ES-I3 (cell line): Measurements from ENCODE around the gene CD276.
A peak's percentile ranks its signal among the peaks of the same experiment; 100 is the strongest.

ENCODE experiments used
- H3K36me3 ChIP-seq: 2 replicates; pipeline ENCODE4 v1.6.1; 2013; ENCODE audit warnings: mild to moderate bottlenecking, low read length, control low read depth, moderate library complexity; ENCODE audit not compliant: insufficient read depth
- H3K4me1 ChIP-seq: 2 replicates; pipeline ENCODE4 v1.6.1; 2013; ENCODE audit warnings: mild to moderate bottlenecking, control low read depth, low read length; ENCODE audit not compliant: insufficient read depth
- H3K9ac ChIP-seq: 2 replicates; pipeline ENCODE4 v1.6.1; 2013; ENCODE audit warnings: low read depth, mild to moderate bottlenecking, low read length, moderate library complexity
- H3K9me3 ChIP-seq: 2 replicates; pipeline ENCODE4 v1.6.1; 2013; ENCODE audit warnings: mild to moderate bottlenecking, low read length, moderate library complexity; ENCODE audit not compliant: control insufficient read depth, insufficient read depth

The CD276 gene

DNA sequence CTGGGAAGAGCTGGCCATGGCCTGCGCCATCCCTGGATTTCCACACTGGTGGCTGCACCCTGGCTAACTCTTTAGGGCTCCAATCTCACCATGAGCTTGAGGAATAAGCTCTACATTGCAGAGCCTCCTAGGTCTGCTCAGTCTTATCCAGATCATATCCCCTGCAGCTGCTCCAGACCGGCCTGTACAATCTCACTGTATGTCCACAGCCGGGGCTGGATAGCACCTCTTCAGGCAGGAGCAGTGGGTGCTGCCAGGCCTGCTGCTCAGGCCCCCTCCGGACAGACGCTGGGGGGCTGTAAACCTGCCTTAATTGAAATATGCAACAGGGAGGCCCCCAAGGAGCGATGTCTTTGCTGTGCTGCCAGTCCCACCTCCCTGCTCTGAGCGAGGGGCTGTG lies 53.4 kb downstream of the CD276 start:
- Histone ChIP-seq H3K9ac (no peak overlapping the region), H3K36me3 (no peaks in the 10 kb centered on the region), H3K9me3 (no peaks in the 10 kb centered on the region), H3K4me1 (peaks cover under 1% of the 10 kb centered on the region; the same call in 1 of the 2 replicates)

DNA sequence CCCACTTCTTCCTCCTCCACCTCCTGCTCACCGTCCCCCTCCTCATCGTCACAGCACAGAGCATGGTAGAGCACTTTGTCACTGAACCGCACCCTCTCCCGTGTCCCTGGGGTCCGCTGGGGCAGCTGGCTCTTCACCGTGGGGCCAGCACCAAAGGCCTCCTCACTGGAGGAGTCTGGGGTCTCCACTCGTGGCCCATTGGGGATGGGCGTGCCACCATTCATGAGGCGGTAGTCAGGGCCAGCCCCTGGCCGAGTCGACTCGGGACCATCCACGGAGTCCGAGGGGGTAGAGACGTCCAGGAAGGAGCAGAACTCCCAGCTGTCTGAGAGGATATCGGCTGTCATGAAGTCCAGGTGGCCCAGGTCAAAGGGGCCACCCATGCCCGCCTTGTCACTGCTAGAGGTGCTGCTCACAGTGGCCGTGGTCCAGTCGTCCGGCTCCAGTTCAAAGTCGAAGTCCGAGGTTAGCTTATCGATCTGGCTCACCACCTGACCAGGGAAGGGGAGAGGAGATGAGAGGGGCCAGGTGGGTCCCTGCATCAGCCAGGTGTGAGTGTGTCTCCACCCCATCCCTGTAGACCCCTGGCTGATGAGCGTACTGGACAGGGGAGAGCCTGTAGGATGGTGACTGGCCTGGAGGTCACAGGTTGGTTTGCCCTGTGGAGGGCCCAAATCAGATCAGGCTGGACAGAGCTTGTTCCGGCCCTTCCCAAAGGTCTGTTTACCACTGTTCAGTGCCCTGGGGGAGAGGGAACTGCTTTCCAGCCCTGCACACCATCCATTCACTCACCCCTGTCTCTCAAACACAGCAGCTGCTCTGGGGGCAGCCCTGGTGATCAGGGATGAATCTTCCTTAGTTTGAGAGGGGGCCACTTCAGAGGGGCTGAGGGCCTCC lies 56.2 kb downstream of the CD276 start:
- Histone ChIP-seq H3K9ac (no peak overlapping the region), H3K9me3 (no peaks in the 10 kb centered on the region), H3K36me3 (no peaks in the 10 kb centered on the region)

DNA sequence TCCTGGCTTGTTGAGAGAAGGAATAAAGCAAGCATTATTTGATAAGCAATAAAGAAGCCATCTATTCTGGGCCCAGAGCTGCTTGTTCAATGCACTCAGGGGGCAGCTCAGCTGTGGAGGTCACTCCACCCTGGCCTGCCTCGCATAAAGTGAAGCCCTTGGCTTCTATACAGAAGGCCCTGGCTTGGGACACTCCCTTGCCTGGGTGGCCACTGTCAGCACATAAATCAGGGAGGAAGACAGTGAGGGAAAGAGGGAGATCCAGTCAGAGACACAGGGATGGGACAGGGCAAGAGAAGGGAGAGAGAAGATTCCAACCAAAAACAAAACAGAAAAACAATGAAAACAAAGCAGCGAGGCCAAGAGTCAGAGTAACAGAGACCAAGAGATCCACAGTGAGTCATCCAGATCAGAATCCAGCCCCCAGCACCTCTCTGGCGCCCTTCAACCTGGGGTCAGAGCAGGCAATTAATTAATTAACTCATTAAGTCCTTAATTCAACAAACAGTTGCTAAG lies 57.2 kb downstream of the CD276 start:
- Histone ChIP-seq H3K9me3 (no peaks in the 10 kb centered on the region), H3K4me1 (peaks cover 28% of the 10 kb centered on the region), H3K36me3 (no peaks in the 10 kb centered on the region), H3K9ac (no peak overlapping the region)

More for the DNA sequence above, 56.2 kb downstream of the CD276 start:
- peaks cover 26% of the 10 kb centered on the region for H3K4me1 ChIP-seq

DNA sequence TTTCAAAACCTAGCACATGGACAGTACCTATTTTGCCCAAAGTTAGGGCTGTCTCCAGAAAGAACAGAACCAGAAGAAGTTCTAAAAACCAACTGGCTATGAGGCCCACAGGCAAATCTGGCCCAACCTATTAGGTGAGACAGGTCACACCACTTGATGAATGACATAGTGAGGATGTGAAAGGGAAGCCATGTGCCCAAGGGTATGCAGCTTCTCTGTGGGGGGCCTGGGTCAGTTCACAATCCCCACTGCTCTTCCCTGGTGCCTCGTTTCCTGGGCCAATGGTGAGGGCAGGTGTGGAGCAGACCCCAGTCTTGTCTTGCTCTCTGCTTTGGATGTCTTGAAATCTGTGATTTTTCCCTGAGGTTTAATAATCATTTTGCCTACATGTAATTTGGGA lies 60.1 kb downstream of the CD276 start:
- no peaks in the 10 kb centered on the region for H3K9me3 ChIP-seq
- H3K9ac ChIP-seq = no peak overlapping the region
- no peaks in the 10 kb centered on the region for H3K36me3 ChIP-seq
- peaks cover 37% of the 10 kb centered on the region for H3K4me1 ChIP-seq

DNA sequence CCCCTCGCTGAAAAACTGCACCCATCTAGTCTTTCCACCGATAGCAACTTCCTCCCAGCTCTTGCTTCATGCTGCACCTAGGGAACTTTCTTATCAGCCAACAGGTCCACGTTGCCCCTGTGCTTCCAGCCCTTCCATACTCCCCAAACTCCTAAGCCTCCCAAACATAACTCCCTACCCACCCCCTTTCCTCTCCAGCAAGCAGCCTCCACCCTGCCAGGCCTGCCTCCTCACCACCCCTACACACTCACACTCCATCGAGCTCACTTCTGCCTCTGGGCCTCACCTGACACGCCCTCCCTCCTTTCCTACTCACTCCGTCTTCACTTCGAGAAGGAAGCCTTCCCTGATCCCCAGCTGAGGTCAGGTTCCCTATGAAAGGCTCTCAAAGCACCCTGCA lies 60.9 kb downstream of the CD276 start:
- Histone ChIP-seq H3K36me3 (no peaks in the 10 kb centered on the region), H3K9ac (no peak overlapping the region), H3K4me1 (peaks cover 37% of the 10 kb centered on the region), H3K9me3 (no peaks in the 10 kb centered on the region)

DNA sequence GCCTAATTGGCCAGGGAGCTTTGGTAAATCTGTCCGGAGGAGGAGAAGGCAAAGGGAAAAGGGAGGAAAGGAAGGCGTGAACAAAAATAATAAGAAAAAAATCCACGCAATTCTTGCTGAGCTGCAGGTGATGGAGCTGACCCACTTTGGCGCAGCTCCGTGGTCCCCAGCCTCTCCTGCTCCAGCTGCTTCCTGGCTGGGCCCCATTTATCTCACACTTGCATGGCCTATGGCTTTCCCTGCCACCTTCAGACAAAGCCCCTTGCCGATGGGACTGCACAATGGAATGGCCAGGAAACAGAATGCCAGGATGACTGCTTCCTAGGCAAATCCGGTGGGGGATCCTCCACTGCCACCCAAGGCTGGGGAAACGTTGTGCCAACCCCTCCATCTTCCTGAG lies 62.1 kb downstream of the CD276 start:
- Histone ChIP-seq H3K4me1 (peaks cover 37% of the 10 kb centered on the region), H3K9ac (no peak overlapping the region), H3K36me3 (no peaks in the 10 kb centered on the region), H3K9me3 (no peaks in the 10 kb centered on the region)

DNA sequence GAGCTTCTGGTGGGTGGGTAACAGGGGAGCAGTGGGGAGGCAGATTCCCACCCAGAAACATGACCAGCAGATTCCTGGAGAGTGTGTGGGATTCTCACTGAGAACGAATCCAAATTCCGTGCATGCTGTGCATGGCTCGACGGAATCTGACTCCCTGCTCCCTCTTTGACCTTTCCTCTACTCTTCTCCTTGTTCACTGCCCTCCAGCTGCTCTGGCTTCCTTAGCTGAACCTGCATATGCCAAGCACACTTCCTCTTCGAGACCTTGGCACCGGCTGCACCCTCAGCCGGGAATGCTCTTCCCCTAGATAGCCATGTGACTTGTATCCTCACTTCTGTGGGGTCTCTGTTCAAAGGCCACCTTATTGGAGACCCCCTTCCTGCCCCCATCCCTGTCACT lies 62.7 kb downstream of the CD276 start:
- H3K9ac ChIP-seq = no peak overlapping the region
- H3K4me1 ChIP-seq = peaks cover 37% of the 10 kb centered on the region
- H3K9me3 ChIP-seq = no peaks in the 10 kb centered on the region
- no peaks in the 10 kb centered on the region for H3K36me3 ChIP-seq

DNA sequence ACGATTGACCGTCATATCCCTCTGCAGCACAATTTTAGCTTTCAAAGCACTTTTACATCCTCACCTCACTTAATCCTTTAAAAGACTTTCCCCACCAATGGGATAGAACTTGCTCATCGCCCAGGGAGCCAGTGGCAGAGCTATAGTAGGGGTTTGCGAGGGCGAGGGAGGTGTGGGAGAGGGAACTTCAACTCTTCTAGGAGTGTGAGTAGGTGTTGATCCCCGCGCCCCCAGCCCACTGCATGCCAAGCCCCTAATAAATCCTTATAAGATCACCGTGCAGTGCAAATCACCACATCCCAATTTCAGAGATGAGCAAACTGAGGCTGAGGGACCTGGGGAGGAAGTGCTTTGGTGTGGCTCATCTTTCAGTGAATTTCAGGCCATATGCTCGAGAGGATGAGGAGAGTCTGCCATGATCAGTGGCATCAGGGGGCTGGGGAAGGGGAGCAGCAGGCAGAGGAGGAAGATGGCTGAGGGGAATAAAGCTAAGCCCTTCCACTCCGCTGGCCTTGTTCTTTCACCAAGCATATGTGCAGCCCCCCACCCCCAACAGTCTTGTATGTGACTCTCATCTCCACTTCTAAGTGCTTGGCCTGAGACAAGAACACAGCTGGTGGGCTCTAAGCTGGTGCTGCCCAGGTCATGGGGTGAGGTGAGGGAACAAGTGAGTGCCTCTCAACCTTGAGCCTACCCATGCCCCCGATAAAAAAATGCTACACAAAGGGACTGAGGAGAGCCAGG lies 63.8 kb downstream of the CD276 start:
- H3K9ac ChIP-seq = no peak overlapping the region
- no peaks in the 10 kb centered on the region for H3K9me3 ChIP-seq
- H3K36me3 ChIP-seq = no peaks in the 10 kb centered on the region
- peaks cover 31% of the 10 kb centered on the region for H3K4me1 ChIP-seq

DNA sequence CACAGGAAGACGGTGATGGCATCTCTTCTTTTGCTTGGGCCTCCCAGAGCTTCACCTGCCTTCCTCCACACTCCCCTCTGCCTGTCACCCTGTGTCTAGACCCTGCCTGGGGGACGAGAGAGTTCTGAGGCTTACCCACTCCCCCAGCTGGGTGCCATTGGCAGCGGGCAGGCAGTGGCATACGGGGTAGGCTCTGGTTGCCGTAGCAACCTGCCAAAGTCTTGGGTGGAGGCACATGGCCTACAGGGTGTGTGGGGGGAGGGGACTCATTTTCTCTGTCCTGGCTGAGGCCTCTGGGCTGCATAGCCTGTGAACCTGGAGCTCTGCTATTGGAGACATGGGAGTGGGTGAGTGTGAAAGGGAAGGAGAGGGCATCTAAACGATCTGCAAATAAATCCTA lies 64.5 kb downstream of the CD276 start:
- Histone ChIP-seq H3K9ac (no peak overlapping the region), H3K36me3 (no peaks in the 10 kb centered on the region), H3K4me1 (peaks cover 29% of the 10 kb centered on the region), H3K9me3 (no peaks in the 10 kb centered on the region)

DNA sequence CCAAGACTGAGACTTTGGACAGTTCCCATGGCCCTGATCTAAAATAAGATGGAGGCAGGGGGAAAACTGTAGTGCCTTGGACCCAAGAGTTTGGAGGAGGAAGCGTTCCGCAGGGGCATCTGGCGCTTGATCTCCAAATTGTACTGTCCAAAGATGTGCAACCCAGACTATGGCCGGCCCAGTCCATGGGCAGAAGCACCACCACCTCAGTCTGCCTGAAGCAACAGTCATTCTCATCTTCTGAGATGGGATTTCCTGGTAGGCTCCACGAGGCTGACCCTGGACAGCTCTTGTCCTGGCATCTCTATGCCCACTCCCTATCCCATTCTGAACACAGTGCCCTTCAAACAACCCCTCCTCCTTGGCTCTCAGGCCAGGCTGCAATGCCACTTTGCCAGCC lies 65.3 kb downstream of the CD276 start:
- Histone ChIP-seq H3K9ac (no peak overlapping the region), H3K4me1 (peaks cover 29% of the 10 kb centered on the region), H3K9me3 (no peaks in the 10 kb centered on the region), H3K36me3 (no peaks in the 10 kb centered on the region)

DNA sequence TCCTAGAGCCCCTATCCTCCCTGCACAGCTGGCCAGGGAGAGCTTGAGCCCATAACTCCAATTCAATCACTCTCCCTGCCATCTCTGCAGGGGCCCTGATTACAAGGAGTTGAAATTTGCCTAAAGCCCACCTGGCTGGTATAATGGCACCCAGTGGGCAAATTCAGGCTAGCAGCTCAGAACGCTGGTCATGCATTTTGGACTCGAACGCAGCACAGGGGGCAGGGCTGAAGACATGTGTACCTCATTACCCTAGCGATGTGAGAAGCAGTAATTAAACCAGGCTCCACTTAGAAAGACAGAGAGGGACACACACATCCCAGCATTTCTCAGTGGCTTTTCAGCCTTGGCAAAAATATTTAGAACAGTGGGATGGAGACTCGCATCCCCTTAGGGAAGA lies 65.8 kb downstream of the CD276 start:
- Histone ChIP-seq H3K4me1 (peaks cover 28% of the 10 kb centered on the region), H3K9me3 (no peaks in the 10 kb centered on the region), H3K9ac (no peak overlapping the region), H3K36me3 (no peaks in the 10 kb centered on the region)

DNA sequence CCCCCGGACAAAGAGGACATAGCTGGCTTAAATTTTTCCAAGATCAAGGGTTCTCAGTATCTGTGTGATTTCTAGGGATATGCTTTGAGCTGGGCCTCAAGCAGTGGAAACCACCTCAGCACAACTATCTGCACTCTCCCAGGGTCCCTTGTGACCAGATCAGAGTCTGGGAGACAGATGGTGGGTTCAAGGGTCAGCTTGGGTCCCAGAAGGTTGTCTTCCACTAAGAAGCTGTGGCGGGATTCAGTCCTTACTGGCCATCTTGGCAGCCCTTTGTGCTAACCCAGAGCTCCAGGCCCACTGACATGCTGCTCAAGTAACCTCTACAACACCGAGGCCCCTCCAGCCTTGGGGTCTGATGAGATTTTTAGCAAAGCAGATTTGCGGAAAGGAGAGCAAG lies 66.3 kb downstream of the CD276 start:
- Histone ChIP-seq H3K4me1 (peaks cover 23% of the 10 kb centered on the region), H3K9ac (no peak overlapping the region), H3K9me3 (no peaks in the 10 kb centered on the region), H3K36me3 (no peaks in the 10 kb centered on the region)

DNA sequence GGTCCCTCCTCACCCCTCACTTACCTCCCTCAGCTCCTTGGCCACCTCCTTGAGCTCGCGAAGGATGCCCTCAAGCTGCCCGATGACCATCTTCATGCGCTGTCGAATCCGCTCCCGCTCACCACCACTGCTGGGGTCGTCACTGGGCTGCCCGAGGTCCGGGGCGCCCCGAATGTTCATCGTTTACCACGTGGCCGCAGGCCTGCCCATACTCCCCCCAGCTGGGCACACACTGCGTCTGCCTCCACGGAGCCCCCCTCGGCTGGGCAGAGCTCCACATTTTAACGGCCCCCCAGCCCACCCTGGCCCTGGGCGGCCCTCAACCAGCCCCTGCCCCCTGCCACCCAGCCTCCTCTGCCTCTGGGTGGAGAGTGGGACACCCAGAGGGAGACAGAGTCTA lies 66.8 kb downstream of the CD276 start:
- Histone ChIP-seq H3K9ac (peak overlapping the region; percentile 26; the same call in 1 of the 2 replicates), H3K36me3 (no peaks in the 10 kb centered on the region), H3K4me1 (peaks cover 22% of the 10 kb centered on the region), H3K9me3 (no peaks in the 10 kb centered on the region)

DNA sequence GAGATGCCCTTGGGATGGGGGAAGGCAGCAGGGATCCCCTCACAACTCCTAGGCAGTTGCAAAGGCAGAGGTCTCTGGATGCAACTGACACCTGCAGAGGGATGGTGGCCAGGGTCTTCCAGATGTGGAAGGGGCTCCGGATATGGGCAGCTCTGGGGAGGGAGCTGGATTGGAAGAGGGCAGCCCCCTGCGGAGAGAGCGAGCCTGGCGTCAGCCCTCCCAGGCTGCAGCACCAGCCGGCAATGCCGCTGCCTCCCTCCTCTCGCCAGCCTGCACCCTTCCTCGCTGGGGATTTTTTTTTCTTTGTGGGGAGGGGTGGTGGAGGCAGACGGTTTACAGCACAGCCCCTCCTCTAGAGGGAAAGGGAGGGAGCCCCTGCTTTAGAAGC lies 67.3 kb downstream of the CD276 start:
- Histone ChIP-seq H3K36me3 (no peaks in the 10 kb centered on the region), H3K9me3 (no peaks in the 10 kb centered on the region), H3K9ac (peak overlapping the region; percentile 26; the same call in 1 of the 2 replicates), H3K4me1 (peaks cover 20% of the 10 kb centered on the region)
